HepG2 (cell line): ENCODE measurements around the gene MIGA2. TPM values are rescaled to one million over a fixed set of nuclear protein-coding genes. Genes with fewer than 3 reads are reported as not detected.
A peak's percentile ranks its signal among the peaks of the same experiment; 100 is the strongest.

Source experiments
- AGO2 ChIP-seq: fragments of 200-400 bp; formaldehyde crosslinking; optimal IDR thresholded peaks from 2 replicates; pipeline ENCODE3; 2017; ENCODE audit warnings: mild to moderate bottlenecking, low read depth, low read length, moderate library complexity
- BATF2 ChIP-seq: sonication (generic); formaldehyde crosslinking; IDR thresholded peaks from 2 replicates; pipeline ENCODE4 v1.8.0; 2022; ENCODE audit warnings: mild to moderate bottlenecking, missing genetic modification reagents, moderate library complexity
- DR1 ChIP-seq: sonication (generic); formaldehyde crosslinking; IDR thresholded peaks from 2 replicates; pipeline ENCODE4 v1.8.0; 2021; ENCODE audit warnings: mild to moderate bottlenecking, missing genetic modification reagents, inconsistent platforms
- E2F1 ChIP-seq: sonication (generic); formaldehyde crosslinking; IDR thresholded peaks from 2 replicates; pipeline ENCODE4 v1.5.0; 2020; ENCODE audit warnings: missing genetic modification reagents
- FOXA3 ChIP-seq: IDR thresholded peaks from 2 replicates; pipeline ENCODE4 v1.6.1; 2016; ENCODE audit warnings: missing genetic modification reagents, missing compliant biosample characterization
- HINFP ChIP-seq: sonication (generic); formaldehyde crosslinking; IDR thresholded peaks from 2 replicates; pipeline ENCODE4 v1.4.0; 2020; ENCODE audit warnings: low read depth, mild to moderate bottlenecking, missing genetic modification reagents
- NFYB ChIP-seq: sonication (generic); formaldehyde crosslinking; IDR thresholded peaks from 2 replicates; pipeline ENCODE4 v1.4.0; 2020; ENCODE audit warnings: missing genetic modification reagents
- NONO ChIP-seq, 2 experiments: fragments of 450-650 bp in 1 of 2; sonication (generic) in 1 of 2; formaldehyde crosslinking in 1 of 2; IDR thresholded peaks in 1 of 2; conservative IDR thresholded peaks in 1 of 2; 2 replicates each; pipeline versions ENCODE4 v1.6.1 to v1.8.0; 2017 to 2022; ENCODE audit warnings: mild to moderate bottlenecking in 1 of 2, missing genetic modification reagents in 1 of 2, moderate library complexity in 1 of 2
- SIN3A ChIP-seq: IDR thresholded peaks from 2 replicates; pipeline ENCODE4 v1.6.1; 2011; ENCODE audit warnings: low read depth, mild to moderate bottlenecking, control low read depth, low read length, borderline replicate concordance
- SRSF1 ChIP-seq: fragments of 200-400 bp; formaldehyde crosslinking; optimal IDR thresholded peaks from 2 replicates; pipeline ENCODE3; 2017; ENCODE audit warnings: mild to moderate bottlenecking, low read depth, low read length, moderate library complexity
- TBP ChIP-seq: sonication (generic); formaldehyde crosslinking; IDR thresholded peaks from 2 replicates; pipeline ENCODE4 v1.5.0; 2020; ENCODE audit warnings: missing genetic modification reagents
- TBX3 ChIP-seq: fragments of 450-650 bp; IDR thresholded peaks from 2 replicates; pipeline ENCODE4 v1.6.1; 2017; ENCODE audit warnings: antibody characterized with exemption, mild to moderate bottlenecking, inconsistent platforms, borderline replicate concordance
- ZBTB37 ChIP-seq: sonication (generic); formaldehyde crosslinking; IDR thresholded peaks from 2 replicates; pipeline ENCODE4 v1.4.0; 2020; ENCODE audit warnings: mild to moderate bottlenecking, missing genetic modification reagents
- ZKSCAN8 ChIP-seq: IDR thresholded peaks from 2 replicates; pipeline ENCODE4 v1.6.1; 2016; ENCODE audit warnings: borderline replicate concordance, missing genetic modification reagents, missing compliant biosample characterization
- ZMYM3 ChIP-seq: sonication (generic); formaldehyde crosslinking; IDR thresholded peaks from 2 replicates; pipeline ENCODE4 v1.5.1; 2020; ENCODE audit warnings: mild to moderate bottlenecking, missing genetic modification reagents
- ZNF101 ChIP-seq: sonication (generic); formaldehyde crosslinking; IDR thresholded peaks from 2 replicates; pipeline ENCODE4 v1.4.0; 2020; ENCODE audit warnings: mild to moderate bottlenecking, low read depth, missing genetic modification reagents, borderline replicate concordance
- ZNF232 ChIP-seq: sonication (generic); formaldehyde crosslinking; IDR thresholded peaks from 2 replicates; pipeline ENCODE4 v1.4.0; 2020; ENCODE audit warnings: missing genetic modification reagents, borderline replicate concordance
- ZNF335 ChIP-seq: sonication (generic); formaldehyde crosslinking; IDR thresholded peaks from 2 replicates; pipeline ENCODE4 v1.4.0; 2020; ENCODE audit warnings: missing genetic modification reagents
- ZNF337 ChIP-seq: sonication (generic); formaldehyde crosslinking; IDR thresholded peaks from 2 replicates; pipeline ENCODE4 v1.5.1; 2020; ENCODE audit warnings: missing genetic modification reagents, low read depth, mild to moderate bottlenecking, borderline replicate concordance
- ZNF414 ChIP-seq: sonication (generic); formaldehyde crosslinking; IDR thresholded peaks from 2 replicates; pipeline ENCODE4 v1.5.0; 2020; ENCODE audit warnings: missing genetic modification reagents
- ZNF674 ChIP-seq: sonication (generic); formaldehyde crosslinking; IDR thresholded peaks from 2 replicates; pipeline ENCODE4 v1.5.0; 2020; ENCODE audit warnings: low read depth, mild to moderate bottlenecking, missing genetic modification reagents
- ZNF770 ChIP-seq: sonication (generic); formaldehyde crosslinking; IDR thresholded peaks from 2 replicates; pipeline ENCODE4 v1.5.0; 2020; ENCODE audit warnings: mild to moderate bottlenecking, missing genetic modification reagents
- polyA plus RNA-seq, 8 experiments: library from polyadenylated mRNA; depleted of rRNA in 3 of 8; stranded (reverse) in 7 of 8; unstranded in 1 of 8; fragments of >200 nt; fragmentation: Illumina TruSeq in 4 of 8; extraction: Trizol in 4 of 8; gene quantifications; 2 replicates each; pipeline versions ENCODE4 v1.2.1 to v1.2.3, GENCODE V29; 2011 to 2016; ENCODE audit warnings: low read depth in 4 of 8, missing spikeins in 1 of 8, mixed read lengths in 1 of 8; ENCODE audit not compliant: insufficient read depth in 1 of 8
- total RNA-seq, 5 experiments: library from RNA; depleted of rRNA; stranded (reverse); fragments of >200 nt; fragmentation: Illumina TruSeq; extraction: Trizol; gene quantifications; 2 replicates each; pipeline ENCODE4 v1.2.3, GENCODE V29; 2016; ENCODE audit warnings: low read depth in 1 of 5

MIGA2 gene
- total and polyA plus RNA-seq, 2 of the 13 experiments (the other 11 are each of a cell fraction or from before 2014, with no cell fraction given) = 10.8 to 17.1 TPM

GRCh38 chr9:129111528-129112151, 75.2 kb downstream of the MIGA2 start (continued):
- TF ChIP-seq DR1 = peak; percentile 12; the same call in 1 of the 2 replicates
- no peak for TF ChIP-seq ZNF232 (CRISPR knock-in tag)
- TF ChIP-seq ZNF335 = no peak
- TF ChIP-seq ZNF101 = no peak
- peak; percentile 74; the same call in 1 of the 2 replicates for TF ChIP-seq ZNF770
- TF ChIP-seq AGO2 = peak; percentile 74
- TF ChIP-seq ZMYM3 (CRISPR knock-in tag) = no peak
- TF ChIP-seq NONO (IDR thresholded peaks at IDR 0.05) = no peak
- no peak for TF ChIP-seq NONO (CRISPR knock-in tag; conservative IDR thresholded peaks at IDR 0.05)
- no peak for TF ChIP-seq E2F1 (CRISPR knock-in tag)
- TF ChIP-seq TBP (CRISPR knock-in tag) = no peak
- no peak for TF ChIP-seq NFYB (CRISPR knock-in tag)
- no peak; the same call in 1 of the 2 replicates for TF ChIP-seq ZNF414 (CRISPR knock-in tag)
- no peak for TF ChIP-seq HINFP (CRISPR knock-in tag)
- no peak for TF ChIP-seq BATF2 (CRISPR knock-in tag)
- TF ChIP-seq SIN3A = no peak
- no peak for TF ChIP-seq ZNF674
- TF ChIP-seq TBX3 = no peak
- no peak for TF ChIP-seq SRSF1
- 0 out of 2 replicates have a peak, but pooled peaks have one; percentile 29 for TF ChIP-seq ZBTB37
- TF ChIP-seq ZKSCAN8 = no peak
- TF ChIP-seq FOXA3 (CRISPR knock-in tag) = 0 out of 2 replicates have a peak, but pooled peaks have one; percentile 4
- TF ChIP-seq ZNF337 (CRISPR knock-in tag) = no peak
